Ureter (tissue), 1 donor: ENCODE measurements around the gene TESPA1. TPM values are rescaled to one million over a fixed set of nuclear protein-coding genes. Genes with fewer than 3 reads are reported as not detected.
"Not testable (repeated sequence)": the region's sequence is repeated elsewhere in the genome, so short reads cannot be mapped to it uniquely, and the experiment has no call there.

Experiments
- DNase-seq: peaks from one replicate; pipeline ENCODE4 v3.0.0-alpha.2; 2020; ENCODE audit warnings: low spot score
- total RNA-seq: library from RNA; stranded (reverse); gene quantifications from one replicate; pipeline ENCODE4 v1.2.4, GENCODE V29; 2023
- donor health status: DM: yes; HTN: yes; CAD: no.

The TESPA1 gene
- total RNA-seq, 1 donor from 2014 or later, result 1.3 TPM

DNA sequence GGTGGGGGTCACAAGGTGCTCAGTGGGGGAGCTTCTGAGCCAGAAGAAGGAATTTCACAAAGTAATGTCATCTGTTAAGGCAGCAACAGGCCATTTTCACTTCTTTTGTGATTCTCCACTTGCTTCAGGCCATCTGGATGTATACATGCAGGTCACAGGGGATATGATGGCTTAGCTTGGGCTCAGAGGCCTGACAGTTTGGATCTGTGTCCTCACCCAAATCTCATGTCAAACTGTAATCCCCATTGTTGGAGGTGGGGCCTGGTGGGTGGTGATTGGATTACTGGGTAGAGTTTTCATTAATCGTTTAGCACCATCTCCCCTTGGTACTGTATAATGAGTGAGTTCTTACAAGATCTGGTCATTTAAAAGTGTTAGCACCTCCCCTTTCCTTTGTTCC is 36.4 kb downstream of the TESPA1 start:
- DNase-seq, result no peak

DNA sequence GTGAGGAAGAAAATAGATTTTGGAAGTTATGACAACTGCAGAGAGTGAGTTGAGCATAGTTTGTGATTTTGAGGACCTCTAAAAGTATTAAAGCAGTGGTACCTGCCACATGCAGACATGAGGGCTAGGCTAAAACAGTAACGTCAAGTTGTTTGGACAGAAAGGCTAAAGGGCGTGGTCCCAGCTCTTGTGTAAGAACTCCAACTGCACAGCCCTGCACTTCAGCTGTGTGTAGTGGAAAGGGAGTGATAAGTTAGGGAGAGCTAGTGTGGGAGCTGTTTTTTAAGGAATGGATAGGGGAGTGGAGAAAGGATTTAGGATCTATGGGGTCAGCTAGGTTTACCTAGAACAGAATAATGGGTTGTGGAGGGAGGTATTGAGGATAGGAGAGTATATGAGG is 39.5 kb downstream of the TESPA1 start:
- no peak for DNase-seq

DNA sequence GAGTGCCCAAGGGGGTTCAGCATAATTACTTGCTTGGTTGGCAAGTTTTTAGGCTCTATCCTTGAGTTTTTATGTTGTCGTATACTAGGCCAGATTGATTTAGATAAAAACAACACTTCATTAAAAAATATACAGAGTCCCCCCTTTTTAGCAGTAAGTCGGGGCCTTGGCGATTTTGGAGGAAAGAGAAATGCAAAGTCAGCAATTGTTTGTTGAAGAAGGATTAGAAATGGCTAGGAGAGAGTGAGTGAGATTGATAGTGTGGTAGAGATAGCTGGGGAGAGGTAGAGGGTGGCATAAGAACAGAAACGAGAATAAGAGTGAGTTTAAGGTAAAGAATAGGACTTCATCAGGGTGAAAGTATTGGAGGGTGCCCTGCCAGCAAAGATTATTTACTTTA is 41.3 kb downstream of the TESPA1 start:
- DNase-seq, result not testable (repeated sequence)

DNA sequence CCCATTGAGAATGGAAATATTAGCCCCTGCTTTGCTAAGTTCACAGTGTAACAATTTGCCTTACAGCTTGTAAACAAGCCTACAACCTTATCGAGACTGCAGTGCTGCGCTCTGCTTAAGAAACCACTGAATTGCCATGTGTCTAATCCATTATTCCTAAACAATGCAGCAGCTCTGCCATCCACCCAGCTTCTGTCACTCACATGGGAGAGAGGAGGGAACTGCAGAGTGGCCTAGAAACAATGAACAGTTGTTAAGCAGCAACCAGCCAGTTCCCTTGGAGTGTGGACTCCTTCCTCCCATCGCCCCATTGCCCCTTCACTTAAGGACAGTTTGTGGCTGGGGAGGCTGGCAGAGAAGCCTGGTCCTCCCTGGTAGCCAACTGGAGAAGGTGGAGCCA is 42.9 kb downstream of the TESPA1 start:
- no peak for DNase-seq

DNA sequence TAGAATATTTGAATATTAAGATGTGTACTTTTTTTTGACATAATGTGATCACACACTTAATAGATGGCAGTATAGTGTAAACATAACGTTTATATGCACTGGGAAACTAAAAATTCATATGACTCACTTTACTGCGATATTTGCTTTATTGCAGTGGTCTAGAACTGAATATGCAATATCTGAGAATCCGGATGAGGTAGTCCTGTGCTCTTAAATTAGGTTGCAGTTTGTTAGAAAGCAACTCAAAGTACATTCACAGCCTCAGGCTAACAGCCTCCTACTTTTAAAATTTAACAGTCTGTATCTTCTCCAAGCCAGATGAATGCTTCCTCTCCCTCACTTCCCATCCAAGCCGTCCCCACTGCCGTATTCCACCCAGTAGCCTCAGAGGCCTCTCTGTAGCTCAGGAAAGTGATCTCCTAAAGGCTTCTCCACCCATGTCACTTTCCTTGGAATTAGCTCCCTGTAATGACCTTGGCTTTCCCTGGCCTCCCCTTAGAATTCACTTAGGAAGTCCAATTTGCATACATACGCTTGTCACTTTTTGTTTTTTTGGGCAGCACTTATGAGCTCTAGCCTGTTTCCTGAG is 43.7 kb downstream of the TESPA1 start:
- no peak for DNase-seq

DNA sequence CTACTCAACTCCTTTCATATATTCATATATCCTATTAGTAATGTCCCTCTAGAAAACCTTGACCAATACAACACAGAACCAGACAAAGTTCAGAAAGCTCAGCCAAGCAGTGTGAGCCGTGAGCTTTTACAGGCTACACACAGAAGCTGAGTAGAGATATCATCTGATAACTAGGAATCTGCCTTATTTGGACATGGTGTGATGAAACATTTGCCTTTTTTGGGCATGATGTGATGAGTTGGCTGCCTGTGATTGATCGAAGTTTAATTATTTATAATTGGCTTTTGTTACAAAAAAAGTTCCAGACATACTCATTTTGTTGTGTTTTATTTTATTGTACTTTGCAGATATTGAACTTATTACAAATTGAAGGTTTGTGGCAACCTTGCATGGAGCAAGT is 46.6 kb downstream of the TESPA1 start:
- no peak for DNase-seq

DNA sequence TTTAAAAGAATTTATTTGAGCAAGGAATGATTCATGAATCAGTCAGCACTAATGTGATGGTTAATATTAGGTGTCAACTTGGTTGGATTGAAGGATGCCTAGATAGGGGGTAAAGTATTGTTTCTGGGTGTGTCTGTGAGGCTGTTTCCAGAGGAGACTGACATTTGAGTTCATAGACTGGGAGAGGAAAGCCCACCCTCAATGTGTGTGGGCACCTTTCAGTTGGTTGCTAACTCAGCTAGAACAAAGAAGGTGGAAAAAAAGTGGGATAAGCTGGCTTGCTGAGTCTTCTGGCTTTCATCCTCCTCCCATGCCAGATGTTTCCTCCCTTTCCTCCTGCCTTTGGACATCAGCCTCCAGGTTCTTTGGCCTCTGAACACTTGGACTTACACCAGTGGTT is 47.2 kb downstream of the TESPA1 start:
- DNase-seq, result no peak

DNA sequence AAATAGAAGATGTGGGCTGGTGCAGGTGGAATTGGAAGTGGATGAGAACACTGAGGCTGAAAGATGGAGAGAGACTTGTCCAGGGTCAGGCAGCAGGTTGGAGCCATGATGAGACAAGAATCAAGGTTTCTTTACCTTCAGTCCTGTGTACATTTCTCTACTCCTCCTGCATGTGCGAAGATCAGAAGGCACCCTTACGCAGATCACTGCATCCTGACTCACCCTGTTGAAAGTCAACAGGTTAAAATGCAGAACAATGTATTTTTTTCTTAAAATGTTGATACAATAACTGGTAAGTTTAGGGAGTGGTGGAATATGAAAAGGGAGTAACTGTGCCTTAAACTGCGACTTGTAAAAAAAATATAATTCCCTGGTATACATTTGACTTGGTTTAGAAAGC is 47.8 kb downstream of the TESPA1 start:
- no peak for DNase-seq

DNA sequence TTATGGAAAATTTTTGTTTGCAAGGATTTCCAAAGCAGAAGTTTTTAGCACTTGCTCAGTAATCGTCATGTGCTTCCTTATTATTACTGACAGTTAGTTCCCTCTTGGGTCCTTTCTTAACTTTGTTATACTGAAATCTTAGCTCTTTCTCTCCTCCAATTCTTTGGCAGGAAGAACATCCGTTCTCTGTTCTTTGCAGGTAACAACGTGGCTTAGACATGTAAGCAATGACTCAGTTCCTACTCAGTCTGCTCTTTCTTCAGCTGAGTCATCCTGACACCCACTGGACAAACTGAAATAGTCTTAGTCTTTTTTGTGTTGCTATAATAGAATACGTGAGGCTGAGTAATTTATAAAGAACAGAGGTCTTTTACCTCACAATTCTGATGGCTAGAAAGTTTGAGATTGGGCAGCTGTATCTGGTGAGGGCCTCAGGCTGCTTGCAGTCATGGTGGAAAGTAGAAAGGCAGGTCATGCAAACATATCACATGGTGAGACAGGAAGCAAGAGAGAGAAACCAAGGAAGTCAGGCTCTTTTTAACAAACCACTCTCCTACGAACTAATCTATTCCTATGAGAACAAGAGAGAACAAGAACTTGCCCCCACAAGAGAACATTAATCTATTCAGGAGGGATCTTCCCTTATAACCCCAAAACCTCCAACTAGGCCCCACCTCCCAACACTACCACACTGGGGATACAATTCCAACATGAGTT is 49.2 kb downstream of the TESPA1 start:
- no peak for DNase-seq

DNA sequence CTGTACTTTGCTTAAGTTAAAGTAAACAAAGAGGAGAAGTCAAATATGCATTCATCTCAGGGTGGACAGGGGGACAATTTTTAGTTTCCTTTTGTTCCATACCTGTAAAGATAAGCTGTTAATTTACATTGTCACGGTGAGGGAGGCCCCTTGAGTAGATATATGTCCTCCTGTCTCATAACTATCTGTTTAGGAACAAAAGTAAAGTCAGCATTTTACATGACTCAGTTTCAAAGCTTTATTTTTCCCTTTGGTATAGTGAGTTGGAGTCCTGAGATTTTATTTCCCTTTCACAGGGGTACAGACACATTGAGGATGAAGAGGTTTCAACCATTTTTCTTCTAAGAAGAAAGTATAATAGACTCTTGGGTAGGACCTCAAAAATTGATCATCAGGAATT is 50.1 kb downstream of the TESPA1 start:
- DNase-seq, result no peak

DNA sequence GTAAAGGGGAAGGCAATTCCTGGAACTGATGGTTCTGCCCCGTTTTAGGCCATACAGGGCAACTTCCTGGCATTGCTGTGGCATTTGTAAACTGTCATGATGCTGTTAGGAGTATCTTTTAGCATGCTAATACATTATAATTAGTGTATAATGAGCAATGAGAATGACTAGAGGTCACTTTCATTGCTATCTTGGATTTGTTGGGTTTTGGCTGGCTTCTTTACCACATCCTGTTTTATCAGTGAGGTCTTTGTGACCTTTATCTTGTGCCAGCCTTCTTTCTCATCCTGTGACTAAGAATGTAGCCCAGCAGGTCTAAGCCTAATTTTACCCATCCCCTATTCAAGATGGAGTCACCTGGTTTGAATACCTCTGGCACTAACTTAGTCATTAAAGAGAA is 51.2 kb downstream of the TESPA1 start:
- DNase-seq, result no peak

DNA sequence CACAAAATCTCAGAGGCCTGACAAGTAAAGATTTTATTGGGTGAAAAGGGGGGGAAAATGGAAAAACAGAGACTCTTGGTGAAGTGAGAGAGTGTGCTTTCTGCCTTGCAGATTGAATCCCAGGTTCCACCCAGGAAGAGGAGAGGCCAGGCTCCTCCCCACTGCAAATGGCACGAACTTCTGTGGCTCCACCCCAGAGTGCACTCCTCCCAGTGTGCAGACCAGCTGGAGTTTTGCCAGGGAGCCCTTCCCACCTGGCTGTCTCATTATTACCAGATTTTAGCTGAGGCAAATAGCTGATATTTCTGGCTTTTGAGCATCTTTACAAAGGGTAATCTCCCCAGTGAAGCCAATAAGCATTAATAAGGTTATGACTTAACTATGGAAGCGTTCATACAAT is 51.9 kb downstream of the TESPA1 start:
- no peak for DNase-seq

DNA sequence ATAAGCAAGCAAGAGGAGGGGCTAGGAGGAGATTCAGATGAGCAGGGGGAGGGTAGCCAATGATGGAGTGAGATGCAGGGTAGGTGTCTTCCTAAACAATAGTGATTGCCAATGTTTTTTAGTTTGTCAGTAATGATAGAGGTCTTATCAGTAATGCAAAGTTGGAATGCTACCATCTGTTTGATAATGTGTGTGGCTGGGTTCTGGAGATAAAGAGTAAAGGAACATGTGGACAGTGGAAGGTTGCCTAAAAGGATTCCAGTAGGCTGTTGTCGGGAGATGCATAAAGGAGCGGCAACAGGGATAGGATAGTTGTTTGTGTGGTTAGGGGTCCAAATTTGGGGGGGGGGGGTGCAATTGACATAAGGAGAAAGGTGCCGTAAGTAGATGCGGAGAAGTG is 52.5 kb downstream of the TESPA1 start:
- DNase-seq, result no peak

DNA sequence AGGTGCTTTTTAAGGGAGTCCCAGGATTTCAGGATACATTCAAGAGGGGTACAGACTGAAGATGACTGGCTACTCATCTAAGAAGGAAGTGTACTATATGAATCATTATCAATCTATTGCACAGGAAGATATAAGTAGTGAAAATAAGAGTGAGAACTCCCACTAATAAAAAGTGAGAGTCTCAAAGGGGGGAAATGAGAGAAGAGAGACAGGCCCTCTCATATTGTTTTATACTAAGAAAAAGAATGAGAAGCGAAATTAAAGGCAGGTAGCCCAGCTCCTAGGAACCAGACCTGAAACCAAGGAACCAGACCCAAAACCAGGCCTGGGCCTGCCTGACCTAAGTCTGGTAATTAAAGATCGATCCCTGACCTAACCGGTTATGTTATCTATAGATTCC is 54.6 kb downstream of the TESPA1 start:
- DNase-seq, result no peak

DNA sequence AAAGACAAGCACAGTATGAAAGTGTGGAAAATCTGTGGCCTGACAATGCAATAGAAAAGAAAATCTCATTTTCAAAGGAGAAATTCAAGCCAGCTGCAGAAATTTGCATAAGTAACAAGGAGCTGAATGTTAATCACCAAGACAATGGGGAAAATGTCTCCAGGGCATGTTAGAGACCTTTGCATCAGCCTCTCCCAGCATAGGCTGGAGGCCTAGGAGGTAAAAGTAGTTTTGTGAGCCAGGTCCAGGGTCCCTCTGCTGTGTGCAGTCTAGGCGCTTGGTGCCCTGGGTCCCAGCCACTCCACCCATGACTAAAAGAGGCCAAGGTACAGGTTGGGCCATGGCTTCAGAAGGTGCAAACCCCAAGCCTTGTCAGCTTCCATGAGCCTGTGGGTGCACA is 58.3 kb downstream of the TESPA1 start:
- DNase-seq, result no peak

DNA sequence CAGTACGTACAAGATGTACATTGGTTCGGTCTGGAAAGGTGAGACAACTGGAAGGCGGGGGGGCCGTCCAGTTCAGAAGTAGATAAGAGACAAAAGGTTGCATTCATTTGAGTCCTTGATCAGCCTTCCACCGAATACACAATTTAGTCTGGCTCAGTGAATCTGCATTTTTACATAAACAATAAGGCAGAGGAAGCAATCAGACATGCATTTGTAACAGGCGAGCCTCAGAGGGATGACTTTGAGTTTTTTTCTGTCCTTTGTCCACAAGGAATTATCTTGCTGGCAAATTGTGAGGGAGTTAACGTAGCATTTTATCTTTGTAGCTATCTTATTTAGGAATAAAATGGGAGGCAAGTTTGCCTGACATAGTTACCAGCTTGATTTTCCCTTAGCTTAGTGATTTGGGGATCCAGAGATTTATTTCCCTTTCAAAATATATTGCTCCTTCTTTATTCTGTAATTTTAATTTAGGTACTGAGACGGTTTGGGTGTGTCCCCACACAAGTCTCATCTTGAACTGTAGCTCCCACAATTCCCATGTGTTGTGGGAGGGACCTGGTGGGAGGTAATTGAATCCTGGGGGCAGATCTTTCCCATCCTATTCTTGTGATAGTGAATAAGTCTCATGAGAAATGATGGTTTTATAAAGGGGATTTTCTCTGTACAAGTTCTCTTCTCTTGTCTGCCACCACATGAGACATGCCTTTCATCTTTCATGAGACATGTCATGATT is 59.4 kb downstream of the TESPA1 start:
- no peak for DNase-seq

DNA sequence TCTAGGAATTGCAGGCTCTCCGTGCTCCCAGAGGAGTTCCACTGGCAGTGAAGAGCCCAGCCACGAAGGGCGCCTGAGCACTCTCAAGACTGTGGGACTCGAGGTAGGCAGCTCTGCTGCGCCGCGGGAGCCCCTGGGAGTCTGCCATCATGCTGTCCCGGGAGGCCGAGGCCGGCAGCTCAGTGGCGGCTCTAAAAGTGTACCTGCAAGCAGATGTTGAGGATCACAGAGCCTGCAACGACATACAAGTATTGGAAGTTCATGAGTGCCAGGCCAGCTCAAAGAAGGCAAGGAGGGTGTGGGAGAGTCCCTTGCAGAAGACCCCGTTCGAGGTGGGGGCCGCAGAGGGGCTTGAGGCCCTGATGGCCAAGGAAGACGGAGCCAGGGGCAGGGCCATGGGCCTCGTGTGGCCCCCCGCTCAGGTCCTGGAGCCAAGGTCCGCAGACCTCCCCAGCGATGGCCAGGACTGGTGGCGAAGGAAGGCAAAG is 67.5 kb downstream of the TESPA1 start:
- DNase-seq, result no peak

Other genes starting within 250 kb of the TESPA1 start
- not detected for gene MUCL1, start 130.2 kb downstream of the TESPA1 start, total RNA-seq
- not detected for gene NEUROD4, start 35.2 kb upstream of the TESPA1 start, total RNA-seq
- gene OR9K2, start 141.6 kb upstream of the TESPA1 start, total RNA-seq, result not detected
- not detected for gene OR10A7, start 236.3 kb upstream of the TESPA1 start, total RNA-seq